Measurements from ENCODE around the gene FOXN1. TPM values are rescaled to one million over a fixed set of nuclear protein-coding genes. Genes with fewer than 3 reads are reported as not detected.
A peak's percentile ranks its signal among the peaks of the same experiment; 100 is the strongest.

Gene FOXN1
- total and polyA plus RNA-seq, 2 of the 4 experiments (the other 2 are of a cell fraction) = not detected

DNA sequence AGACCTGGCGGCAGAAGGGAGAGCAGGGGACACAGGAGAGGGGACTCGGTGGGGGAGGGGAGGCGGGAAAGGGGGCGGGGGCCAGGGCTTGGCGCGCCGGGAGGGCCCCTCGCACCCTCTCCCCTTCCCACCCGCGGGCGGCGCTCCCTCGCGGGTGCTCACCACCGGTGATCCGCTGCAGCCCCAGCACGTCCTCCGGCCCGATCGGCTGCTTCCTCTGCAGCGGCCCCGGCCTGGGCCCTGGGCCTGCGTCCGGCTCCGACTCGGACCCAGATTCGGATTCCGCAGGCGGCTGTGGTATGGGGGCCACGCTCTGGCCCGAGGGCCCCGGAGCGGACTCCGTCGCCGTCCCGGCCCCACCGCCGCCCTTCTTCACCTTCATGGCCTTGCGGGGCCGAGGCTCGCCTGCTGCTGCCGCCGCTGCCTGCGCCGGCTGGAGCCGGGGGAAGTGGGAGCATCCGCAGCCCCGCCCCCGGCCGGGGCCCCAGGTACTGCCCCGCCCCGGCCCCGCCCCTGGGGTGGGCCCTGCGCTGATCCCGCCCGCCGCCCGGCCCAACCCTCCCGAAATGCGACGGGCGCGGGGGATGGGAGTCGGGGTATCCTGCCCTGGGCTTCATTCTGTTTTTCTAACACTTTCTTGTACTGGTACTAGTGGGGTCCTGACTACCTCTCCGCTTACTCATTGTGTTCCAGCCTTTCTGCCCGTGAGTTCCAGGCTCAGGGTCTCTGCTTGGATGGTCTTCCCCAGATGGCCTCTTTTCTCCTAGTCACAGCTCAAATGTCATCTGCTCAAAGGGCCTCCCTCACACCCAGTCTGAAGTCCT is 46.2 kb downstream of the FOXN1 start, which contains the start of gene UNC119:
TSS of gene UNC119 (minus strand) at position 449 of the 824 bp plus-strand sequence. CDS start at position 382, 67 bp downstream.
- dilution Hi-C loops (cut with HindIII; ENCODE audit: low sequenced_read_pairs, unreplicated experiment) (no loop called here), in situ Hi-C loops (cut with MboI; ENCODE audit: low sequenced_read_pairs) (no loop called here), intact Hi-C loops (cut with micrococcal nuclease) (no loop called here)
- H4K8ac ChIP-seq (ENCODE audit: low read depth in 2 of 2, low read length in 2 of 2) = peak within 1 kb of the TSS; percentile 9 to 69; a peak in 1 of 4 replicates
- peak within 1 kb of the TSS; percentile 83 for H3K14ac ChIP-seq (replicated peaks; ENCODE audit: low read depth, low read length)
- H3K9me3 ChIP-seq (ENCODE audit: control insufficient read depth, insufficient read depth, low read length) = no peaks in the 10 kb centered on the region
- H4K91ac ChIP-seq (ENCODE audit: insufficient read depth, low read depth, low read length) = no peak within 1 kb of the TSS
- ChIA-PET CTCF (interaction anchor here (0.8 to 1.7 kb wide), 2 partner anchors 19 to 20 kb away, joined by 5 to 6 read pairs; partner anchors contain the start of gene PIGS), POLR2A (ENCODE audit: unreplicated experiment) (no interaction called here)
- H2BK120ac ChIP-seq (ENCODE audit: low read depth, low read length) = no peak within 1 kb of the TSS
- no peak within 1 kb of the TSS for H2BK15ac ChIP-seq (ENCODE audit: low read depth, low read length)
- BruUV-seq (replicated peaks) = no TSS peak
- ATAC-seq (ENCODE audit: low read depth) (peak; percentile 96), DNase-seq (peak; percentile 46)
- H3K36me3 ChIP-seq (ENCODE audit: control insufficient read depth, insufficient read depth, low read length) = peaks cover 27% of the 10 kb centered on the region
- H3K23ac ChIP-seq (ENCODE audit: low read depth, low read length) = peak within 1 kb of the TSS; percentile 79
- no peaks in the 10 kb centered on the region for H3K27me3 ChIP-seq (ENCODE audit: control insufficient read depth, insufficient read depth, low read length)
- WGBS, 2 experiments (ENCODE audit: extremely low coverage in 2 of 2, insufficient read length in 1 of 2) = 5% methylated on average over 8 of the region's 67 CpGs; no CpG with 5 or more reads in 1 of the 2 experiments
- peak within 1 kb of the TSS; percentile 81 for H3K4me3 ChIP-seq (ENCODE audit: insufficient read depth, low read depth, low read length)
- peak within 1 kb of the TSS; percentile 41 for H3K56ac ChIP-seq (ENCODE audit: extremely low read depth, insufficient read depth, low read length)
- H2AK9ac ChIP-seq (replicated peaks; ENCODE audit: low read depth, low read length, poor library complexity) = peak within 1 kb of the TSS; percentile 92
- peak within 1 kb of the TSS; percentile 17; the same call in 1 of the 2 replicates for H3K27ac ChIP-seq (ENCODE audit: insufficient read depth, low read length)
- peak within 1 kb of the TSS; percentile 99 for H3K4me2 ChIP-seq (ENCODE audit: low read depth, low read length)
- H3K9ac ChIP-seq (ENCODE audit: low read depth, low read length) = peak within 1 kb of the TSS; percentile 70
- H2AFZ ChIP-seq (replicated peaks; ENCODE audit: low read length, poor library complexity) = peak within 1 kb of the TSS; percentile 94
- peak within 1 kb of the TSS; percentile 63 for H3K4ac ChIP-seq (ENCODE audit: low read depth, low read length)
- peak within 1 kb of the TSS; percentile 33; the same call in 1 of the 2 replicates for H2BK20ac ChIP-seq (ENCODE audit: low read depth, low read length)
- H3K79me1 ChIP-seq (ENCODE audit: low read depth in 1 of 2, low read length in 2 of 2) = peaks cover 14 to 27% of the 10 kb centered on the region in 2 experiments
- H4K20me1 ChIP-seq (ENCODE audit: insufficient read depth, low read length) = peaks cover 13% of the 10 kb centered on the region
- TF ChIP-seq POLR2A (IDR thresholded peaks at IDR 0.05; ENCODE audit: low read depth, low read length) = 0 out of 2 replicates have a peak, but pooled peaks have one; percentile 41
- no peak for TF ChIP-seq NFE2L2 (IDR thresholded peaks at IDR 0.05; ENCODE audit: low read depth, low read length)
- no peak for TF ChIP-seq CEBPB (IDR thresholded peaks at IDR 0.05; ENCODE audit: low read depth, low read length)
- peak; percentile 39; the same call in 1 of the 2 replicates for TF ChIP-seq MAZ (IDR thresholded peaks at IDR 0.05; ENCODE audit: borderline replicate concordance, low read depth, low read length)
- TF ChIP-seq MAFK (IDR thresholded peaks at IDR 0.05; ENCODE audit: low read depth, low read length) = no peak
- TF ChIP-seq MXI1 (IDR thresholded peaks at IDR 0.05; ENCODE audit: borderline replicate concordance, low read depth, low read length) = peak; percentile 6; the same call in 1 of the 2 replicates
- peak within 1 kb of the TSS; percentile 22 for H2BK5ac ChIP-seq (ENCODE audit: low read depth, low read length, poor library complexity, severe bottlenecking)
- H3K9me1 ChIP-seq (ENCODE audit: insufficient read depth, low read length) = peaks cover 10% of the 10 kb centered on the region; the same call in 1 of the 2 replicates
- H4K5ac ChIP-seq (ENCODE audit: low read depth, low read length) = peak within 1 kb of the TSS; percentile 39
- H3K18ac ChIP-seq (ENCODE audit: low read depth, low read length) = 0 out of 2 replicates have a peak within 1 kb of the TSS, but pooled peaks have one; percentile 10
- peak within 1 kb of the TSS; percentile 54 for H2AK5ac ChIP-seq (ENCODE audit: low read depth, low read length)
- peaks cover 6% of the 10 kb centered on the region for H3K4me1 ChIP-seq (ENCODE audit: control insufficient read depth, insufficient read depth, low read length)
